ENCODE measurements around the gene C14orf132.

The C14orf132 gene

DNA sequence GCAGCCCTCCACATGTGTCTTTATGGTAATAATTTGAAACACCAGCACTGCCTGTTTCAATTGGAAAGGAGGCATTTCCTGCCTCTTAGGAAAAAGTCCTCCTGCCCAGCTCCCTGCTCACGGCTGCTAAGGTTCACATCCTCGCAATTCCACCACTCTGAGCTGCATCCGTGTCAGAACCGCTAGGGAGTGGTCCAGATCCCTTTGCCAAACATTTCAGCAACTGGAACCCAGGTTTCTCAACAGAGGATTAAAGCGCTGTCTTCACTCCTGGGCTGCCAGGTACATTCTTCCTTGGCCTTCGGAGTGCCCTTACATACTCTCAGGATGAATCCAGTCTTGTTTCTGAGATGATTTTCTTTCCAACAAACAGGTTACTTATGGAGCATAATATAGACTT lies 23.3 kb downstream of the C14orf132 start:
- TF ChIP-seq EZH2phosphoT487 (IDR thresholded peaks at IDR 0.05; ENCODE audit: borderline replicate concordance) = no peak
- TF ChIP-seq, protein P1, sequence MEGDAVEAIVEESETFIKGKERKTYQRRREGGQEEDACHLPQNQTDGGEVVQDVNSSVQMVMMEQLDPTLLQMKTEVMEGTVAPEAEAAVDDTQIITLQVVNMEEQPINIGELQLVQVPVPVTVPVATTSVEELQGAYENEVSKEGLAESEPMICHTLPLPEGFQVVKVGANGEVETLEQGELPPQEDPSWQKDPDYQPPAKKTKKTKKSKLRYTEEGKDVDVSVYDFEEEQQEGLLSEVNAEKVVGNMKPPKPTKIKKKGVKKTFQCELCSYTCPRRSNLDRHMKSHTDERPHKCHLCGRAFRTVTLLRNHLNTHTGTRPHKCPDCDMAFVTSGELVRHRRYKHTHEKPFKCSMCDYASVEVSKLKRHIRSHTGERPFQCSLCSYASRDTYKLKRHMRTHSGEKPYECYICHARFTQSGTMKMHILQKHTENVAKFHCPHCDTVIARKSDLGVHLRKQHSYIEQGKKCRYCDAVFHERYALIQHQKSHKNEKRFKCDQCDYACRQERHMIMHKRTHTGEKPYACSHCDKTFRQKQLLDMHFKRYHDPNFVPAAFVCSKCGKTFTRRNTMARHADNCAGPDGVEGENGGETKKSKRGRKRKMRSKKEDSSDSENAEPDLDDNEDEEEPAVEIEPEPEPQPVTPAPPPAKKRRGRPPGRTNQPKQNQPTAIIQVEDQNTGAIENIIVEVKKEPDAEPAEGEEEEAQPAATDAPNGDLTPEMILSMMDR (conservative IDR thresholded peaks at IDR 0.05; ENCODE audit: low read length) = no peak

DNA sequence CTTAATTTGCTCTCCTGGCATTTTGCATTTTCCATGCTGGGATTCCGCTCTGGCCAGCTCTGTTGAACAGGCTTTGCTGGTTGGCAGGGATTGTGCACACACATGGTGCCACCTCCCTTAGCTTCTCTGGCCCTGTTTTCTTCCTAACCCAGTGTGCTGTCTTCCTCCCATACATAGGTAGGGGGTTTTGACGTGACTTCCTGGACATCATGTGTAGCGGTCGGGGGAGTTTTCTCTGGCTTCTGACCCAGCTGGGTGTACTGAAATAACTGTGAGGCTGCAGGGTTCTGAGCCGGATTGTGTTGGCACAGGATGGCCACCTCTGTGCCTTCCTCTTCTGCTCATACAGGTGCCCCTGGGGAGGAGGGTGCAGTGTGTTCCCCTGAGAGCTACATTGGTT lies 25.7 kb downstream of the C14orf132 start:
- H3K9me3 ChIP-seq (ENCODE audit: insufficient read depth, low read depth, low read length) = no peaks in the 10 kb centered on the region
- no peaks in the 10 kb centered on the region for H3K79me2 ChIP-seq (ENCODE audit: insufficient read depth, low read length)
- H3F3A ChIP-seq (ENCODE audit: low read depth) = no peaks in the 10 kb centered on the region
- H3K9me2 ChIP-seq (replicated peaks; ENCODE audit: low read depth, low read length) = no peaks in the 10 kb centered on the region
- H3K9ac ChIP-seq (ENCODE audit: low read depth, low read length, poor library complexity, severe bottlenecking) = no peak overlapping the region
- no peak overlapping the region for H3K4me3 ChIP-seq (ENCODE audit: low read length, poor library complexity, severe bottlenecking)
- H3K4me2 ChIP-seq (ENCODE audit: low read depth, low read length, poor library complexity, severe bottlenecking) = no peak overlapping the region
- H2AFZ ChIP-seq (ENCODE audit: low read length) = no peak overlapping the region
- no peaks in the 10 kb centered on the region for H3K36me3 ChIP-seq (ENCODE audit: insufficient read depth, low read length)
- H3K4me1 ChIP-seq (ENCODE audit: insufficient read depth, low read length, poor library complexity, severe bottlenecking) = no peaks in the 10 kb centered on the region
- TF ChIP-seq, protein P1 (conservative IDR thresholded peaks at IDR 0.05; ENCODE audit: low read length) = no peak
- no peak for TF ChIP-seq EZH2phosphoT487 (IDR thresholded peaks at IDR 0.05; ENCODE audit: borderline replicate concordance)
- H4K20me1 ChIP-seq (ENCODE audit: insufficient read depth, low read length, poor library complexity, severe bottlenecking) = no peaks in the 10 kb centered on the region
- H3K27me3 ChIP-seq (ENCODE audit: insufficient read depth, low read length, poor library complexity, severe bottlenecking) = no peaks in the 10 kb centered on the region

More for the DNA sequence above, 23.3 kb downstream of the C14orf132 start:
- no peaks in the 10 kb centered on the region for H4K20me1 ChIP-seq (ENCODE audit: insufficient read depth, low read length, poor library complexity, severe bottlenecking)
- no peaks in the 10 kb centered on the region for H3K27me3 ChIP-seq (ENCODE audit: insufficient read depth, low read length, poor library complexity, severe bottlenecking)
- no peaks in the 10 kb centered on the region for H3K4me1 ChIP-seq (ENCODE audit: insufficient read depth, low read length, poor library complexity, severe bottlenecking)
- no peak overlapping the region for H3K4me3 ChIP-seq (ENCODE audit: low read length, poor library complexity, severe bottlenecking)
- no peaks in the 10 kb centered on the region for H3K9me3 ChIP-seq (ENCODE audit: insufficient read depth, low read depth, low read length)
- no peaks in the 10 kb centered on the region for H3K79me2 ChIP-seq (ENCODE audit: insufficient read depth, low read length)
- no peaks in the 10 kb centered on the region for H3K36me3 ChIP-seq (ENCODE audit: insufficient read depth, low read length)
- H3K9me2 ChIP-seq (replicated peaks; ENCODE audit: low read depth, low read length) = no peaks in the 10 kb centered on the region
- H3K4me2 ChIP-seq (ENCODE audit: low read depth, low read length, poor library complexity, severe bottlenecking) = no peak overlapping the region
- H2AFZ ChIP-seq (ENCODE audit: low read length) = no peak overlapping the region
- H3F3A ChIP-seq (ENCODE audit: low read depth) = no peaks in the 10 kb centered on the region
- no peak overlapping the region for H3K9ac ChIP-seq (ENCODE audit: low read depth, low read length, poor library complexity, severe bottlenecking)

DNA sequence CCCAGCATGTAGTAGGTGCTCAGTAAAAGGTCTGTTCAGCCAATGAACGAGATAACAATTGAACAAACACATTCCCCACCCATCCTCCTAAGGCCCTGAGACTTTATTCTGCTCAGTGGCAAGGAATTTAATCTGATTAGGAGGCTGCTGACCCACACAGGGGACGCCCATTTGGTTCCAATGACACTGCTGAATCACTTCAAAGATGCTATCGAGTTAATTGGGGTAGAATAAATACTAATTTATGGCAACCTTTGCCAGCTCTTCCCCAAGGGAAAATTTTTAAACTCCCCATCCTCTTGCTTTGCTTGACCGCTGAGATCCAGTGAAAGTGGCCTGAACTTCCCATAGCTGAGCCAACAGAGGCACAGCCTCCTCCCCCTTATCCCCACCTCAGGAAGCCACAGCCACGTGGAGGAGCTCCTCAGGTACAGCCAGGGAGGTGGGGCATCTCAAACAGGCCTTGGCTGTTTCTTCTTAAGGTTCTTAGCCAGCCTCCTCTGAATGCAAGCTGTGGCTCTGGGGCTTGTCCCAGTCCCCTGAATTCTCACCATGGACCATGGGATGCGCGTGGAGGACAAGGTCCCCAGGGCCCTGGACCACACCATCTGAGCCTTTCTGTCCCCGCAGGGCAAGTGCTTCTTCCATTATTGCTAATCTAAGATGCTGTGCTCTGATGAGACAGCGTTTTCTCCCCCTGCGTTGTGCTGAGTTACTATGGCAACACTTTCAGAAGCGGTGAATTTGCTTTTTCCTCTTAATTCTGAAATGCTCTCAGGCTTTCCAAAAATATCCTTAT lies 26.7 kb downstream of the C14orf132 start:
- no peak overlapping the region for H2AFZ ChIP-seq (ENCODE audit: low read length)
- H3K9me2 ChIP-seq (replicated peaks; ENCODE audit: low read depth, low read length) = no peaks in the 10 kb centered on the region
- no peak overlapping the region for H3K9ac ChIP-seq (ENCODE audit: low read depth, low read length, poor library complexity, severe bottlenecking)
- H3K36me3 ChIP-seq (ENCODE audit: insufficient read depth, low read length) = no peaks in the 10 kb centered on the region
- no peak overlapping the region for H3K4me2 ChIP-seq (ENCODE audit: low read depth, low read length, poor library complexity, severe bottlenecking)
- no peaks in the 10 kb centered on the region for H3F3A ChIP-seq (ENCODE audit: low read depth)
- no peak overlapping the region for H3K4me3 ChIP-seq (ENCODE audit: low read length, poor library complexity, severe bottlenecking)
- H3K9me3 ChIP-seq (ENCODE audit: insufficient read depth, low read depth, low read length) = no peaks in the 10 kb centered on the region
- no peaks in the 10 kb centered on the region for H3K4me1 ChIP-seq (ENCODE audit: insufficient read depth, low read length, poor library complexity, severe bottlenecking)
- no peak for TF ChIP-seq EZH2phosphoT487 (IDR thresholded peaks at IDR 0.05; ENCODE audit: borderline replicate concordance)
- TF ChIP-seq, protein P1 (conservative IDR thresholded peaks at IDR 0.05; ENCODE audit: low read length) = no peak
- no peaks in the 10 kb centered on the region for H3K27me3 ChIP-seq (ENCODE audit: insufficient read depth, low read length, poor library complexity, severe bottlenecking)
- no peaks in the 10 kb centered on the region for H4K20me1 ChIP-seq (ENCODE audit: insufficient read depth, low read length, poor library complexity, severe bottlenecking)
- no peaks in the 10 kb centered on the region for H3K79me2 ChIP-seq (ENCODE audit: insufficient read depth, low read length)
